Germinal center (tissue), 1 donor: ENCODE measurements around the gene PLEK2.
"Not testable (repeated sequence)": the region's sequence is repeated elsewhere in the genome, so short reads cannot be mapped to it uniquely, and the experiment has no call there.

ENCODE experiments used
- DNase-seq: peaks from one replicate; pipeline ENCODE4 v3.0.0; 2012; ENCODE audit warnings: mixed read lengths, low spot score

Gene PLEK2

GRCh38 chr14:67411820-67412421 is at the start of gene PLEK2:
Gene PLEK2, minus strand, starts transcription at chr14:67412165. Its CDS starts 106 bp downstream, at chr14:67412059.
- DNase-seq: no peak

- DNase-seq: no peak
These were observed 49.5 kb upstream of the PLEK2 start for GRCh38 chr14:67461341-67461985.

GRCh38 chr14:67459336-67459735 is 47.4 kb upstream of the PLEK2 start:
- DNase-seq: no peak

GRCh38 chr14:67457782-67458181 is 45.8 kb upstream of the PLEK2 start:
- DNase-seq: no peak

- DNase-seq: no peak
These were observed 44.8 kb upstream of the PLEK2 start for GRCh38 chr14:67456732-67457131.

- no peak for DNase-seq
These were observed 41.8 kb upstream of the PLEK2 start for GRCh38 chr14:67453575-67454300.

- DNase-seq: not testable (repeated sequence)
These were observed 39.7 kb upstream of the PLEK2 start for GRCh38 chr14:67451667-67452066.

GRCh38 chr14:67449096-67449495 is 37.1 kb upstream of the PLEK2 start:
- DNase-seq: no peak

- DNase-seq: no peak
These were observed 35.0 kb upstream of the PLEK2 start for GRCh38 chr14:67447033-67447381.

- no peak for DNase-seq
These were observed 34.5 kb upstream of the PLEK2 start for GRCh38 chr14:67446371-67447032.

- DNase-seq: no peak
These were observed 32.4 kb upstream of the PLEK2 start for GRCh38 chr14:67444395-67444794.

GRCh38 chr14:67442139-67442906 is 30.4 kb upstream of the PLEK2 start:
- DNase-seq: no peak

- no peak for DNase-seq
These were observed 29.7 kb upstream of the PLEK2 start for GRCh38 chr14:67441672-67442071.

GRCh38 chr14:67441256-67441655 is 29.3 kb upstream of the PLEK2 start:
- DNase-seq: no peak

GRCh38 chr14:67440513-67440912 is 28.5 kb upstream of the PLEK2 start:
- no peak for DNase-seq

GRCh38 chr14:67438969-67439368 is 27.0 kb upstream of the PLEK2 start:
- no peak for DNase-seq

GRCh38 chr14:67436006-67436866 is 24.3 kb upstream of the PLEK2 start:
- no peak for DNase-seq

- DNase-seq: no peak
These were observed 23.6 kb upstream of the PLEK2 start for GRCh38 chr14:67435603-67436002.

GRCh38 chr14:67432050-67432564 is 20.1 kb upstream of the PLEK2 start:
- no peak for DNase-seq

- no peak for DNase-seq
These were observed 17.7 kb upstream of the PLEK2 start for GRCh38 chr14:67429510-67430205.
